G401 (cell line): Measurements from ENCODE around the gene COMMD9. TPM values are rescaled to one million over a fixed set of nuclear protein-coding genes. Genes with fewer than 3 reads are reported as not detected.
A peak's percentile ranks its signal among the peaks of the same experiment; 100 is the strongest.
"Not testable (repeated sequence)": the region's sequence is repeated elsewhere in the genome, so short reads cannot be mapped to it uniquely, and the experiment has no call there.

Experiments used
- DNase-seq: peaks from one replicate; pipeline ENCODE4 v3.0.0-alpha.2; 2015; ENCODE audit warnings: low spot score
- in situ Hi-C: cut with HindIII; loops from 2 replicates; pipeline ENCODE4 v1.10.0; 2016; ENCODE audit warnings: low sequenced_read_pairs, mixed read lengths
- total RNA-seq: library from RNA; depleted of rRNA; stranded (reverse); fragments of >200 nt; shearing (Covaris generic); gene quantifications from 2 replicates; pipeline ENCODE4 v1.2.3, GENCODE V29; 2014; rRNA removed

The COMMD9 gene
- total RNA-seq: 85.4 and 112 TPM in 2 replicates

- in situ Hi-C loops: no loop called here
- peak; percentile 96 for DNase-seq
Measured at GRCh38 chr11:36289226-36289852, at the start of gene COMMD9. TSS of gene COMMD9 (minus strand) at chr11:36289424. CDS start at chr11:36289412, 12 bp downstream.

DNA sequence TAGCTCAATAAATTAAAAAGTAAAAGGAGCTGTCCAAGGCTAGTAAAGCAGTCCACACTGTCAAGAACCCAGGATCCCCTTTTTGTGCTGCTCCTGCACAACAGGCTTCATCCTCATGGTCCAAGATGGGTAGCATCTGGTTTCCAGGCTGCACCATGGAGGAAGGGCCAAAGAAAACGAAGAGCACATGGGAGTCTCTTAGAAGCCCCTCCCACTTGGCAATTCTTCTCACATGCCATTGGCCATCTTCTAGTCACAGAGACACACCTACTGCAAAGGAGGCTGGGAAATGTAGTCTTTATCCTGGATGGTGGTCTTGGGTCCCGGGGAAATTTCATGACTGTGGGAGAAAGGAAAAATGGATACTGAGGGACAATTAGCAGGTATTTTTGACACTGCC is 44.7 kb upstream of the COMMD9 start:
- in situ Hi-C loops: no loop called here
- peak; percentile 8 for DNase-seq

DNA sequence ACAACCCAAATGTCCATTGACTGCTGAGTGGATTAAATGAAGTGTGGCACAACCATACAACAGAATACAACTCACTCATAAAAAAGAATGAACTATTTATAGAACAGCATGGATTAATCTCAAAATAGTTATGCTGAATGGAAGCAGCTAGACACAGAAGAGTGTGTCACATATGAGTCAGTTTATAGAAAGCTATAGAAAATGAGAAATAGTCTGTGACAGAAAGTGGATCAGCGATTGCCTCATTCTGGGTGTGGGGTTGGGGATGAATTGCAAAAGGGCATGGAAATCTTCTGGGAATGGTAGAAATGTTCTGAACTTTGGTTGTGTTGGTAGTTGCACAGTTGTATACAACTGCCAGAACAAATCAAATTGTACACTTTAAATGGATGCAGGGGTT is 44.2 kb upstream of the COMMD9 start:
- in situ Hi-C loops: no loop called here
- no peak for DNase-seq

DNA sequence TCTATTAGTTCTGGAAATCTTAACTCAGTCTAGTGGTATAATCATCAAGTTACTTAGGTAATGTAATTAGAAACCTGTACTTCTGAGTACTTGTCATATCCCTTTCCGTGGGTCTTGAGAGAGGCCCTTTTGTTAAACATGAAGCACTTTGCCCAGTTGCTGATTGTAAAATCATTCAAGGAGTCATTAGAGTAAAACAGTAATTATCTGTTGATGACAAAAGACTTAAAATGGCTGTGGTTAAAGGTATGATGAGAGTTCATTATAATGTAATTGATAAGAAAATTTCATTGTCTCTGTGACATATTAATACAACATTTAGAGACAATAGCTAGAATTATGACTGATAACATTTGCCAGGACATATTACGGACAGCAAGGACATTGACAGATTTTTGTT is 41.2 kb upstream of the COMMD9 start:
- in situ Hi-C loops: no loop called here
- no peak for DNase-seq

DNA sequence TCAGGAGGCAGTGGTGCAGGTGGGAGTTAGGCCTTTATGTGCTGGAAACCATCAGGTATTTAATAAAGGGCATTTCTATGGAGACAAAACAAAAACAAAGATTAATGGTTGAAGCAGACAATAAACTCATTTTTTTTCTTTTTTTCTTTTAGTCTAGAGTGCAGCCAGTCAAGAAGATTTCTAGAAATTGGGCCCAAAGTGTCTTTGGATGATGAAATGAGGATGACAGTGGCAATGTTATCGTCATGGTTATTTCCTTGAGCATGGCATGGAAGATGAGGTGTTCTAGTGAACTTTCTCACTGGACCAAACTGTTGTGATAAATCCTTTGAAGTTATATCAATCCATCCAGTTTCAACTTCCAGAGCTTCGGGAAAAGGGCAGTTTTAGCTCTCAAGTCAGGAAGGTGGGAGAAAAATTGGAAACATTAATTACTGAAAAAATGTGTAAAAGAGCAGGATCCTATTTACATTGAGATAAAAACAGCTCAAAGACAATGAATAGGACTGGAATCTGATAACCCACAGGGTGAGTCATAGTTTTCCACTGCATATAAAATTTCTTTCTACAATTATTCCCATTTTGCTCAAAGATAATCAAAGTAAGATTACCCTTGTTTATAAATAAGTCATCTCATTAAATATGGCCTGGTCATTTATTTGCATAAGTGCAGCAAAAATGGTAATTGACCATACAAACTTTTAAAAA is 39.9 kb upstream of the COMMD9 start:
- no peak for DNase-seq

GRCh38 chr11:36326524-36327419 is 37.5 kb upstream of the COMMD9 start:
- DNase-seq: no peak
- in situ Hi-C loops: no loop called here

More for the DNA sequence above, 39.9 kb upstream of the COMMD9 start:
- in situ Hi-C loops: no loop called here

DNA sequence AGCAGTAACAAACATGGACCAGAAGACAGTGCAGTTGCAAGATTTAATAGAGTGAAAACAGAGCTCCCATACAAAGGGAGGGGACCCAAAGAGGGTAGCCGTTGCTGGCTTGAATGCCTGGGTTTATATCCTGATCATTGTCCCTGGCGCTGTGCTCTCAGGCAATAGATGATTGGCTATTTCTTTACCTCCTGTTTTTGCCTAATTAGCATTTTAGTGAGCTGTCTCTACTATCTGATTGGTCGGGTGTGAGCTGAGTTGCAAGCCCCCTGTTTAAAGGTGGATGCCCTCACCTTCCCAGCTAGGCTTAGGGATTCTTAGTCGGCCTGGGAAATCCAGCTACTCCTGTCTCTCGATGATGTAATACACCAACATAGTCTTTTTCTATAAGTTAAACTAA is 36.2 kb upstream of the COMMD9 start:
- in situ Hi-C loops: not testable (repeated sequence)

GRCh38 chr11:36324956-36325355 is 35.7 kb upstream of the COMMD9 start:
- DNase-seq, in situ Hi-C loops: not testable (repeated sequence)

More for the DNA sequence above, 36.2 kb upstream of the COMMD9 start:
- DNase-seq: not testable (repeated sequence)

GRCh38 chr11:36317992-36318391 is 28.8 kb upstream of the COMMD9 start:
- in situ Hi-C loops: no loop called here
- DNase-seq: no peak

- DNase-seq: no peak
- in situ Hi-C loops: no loop called here
Measured at GRCh38 chr11:36316049-36316448, 26.8 kb upstream of the COMMD9 start.

- no peak for DNase-seq
- in situ Hi-C loops: no loop called here
Measured at GRCh38 chr11:36314434-36314767, 25.2 kb upstream of the COMMD9 start.

GRCh38 chr11:36313750-36314433 is 24.7 kb upstream of the COMMD9 start:
- in situ Hi-C loops: no loop called here

DNA sequence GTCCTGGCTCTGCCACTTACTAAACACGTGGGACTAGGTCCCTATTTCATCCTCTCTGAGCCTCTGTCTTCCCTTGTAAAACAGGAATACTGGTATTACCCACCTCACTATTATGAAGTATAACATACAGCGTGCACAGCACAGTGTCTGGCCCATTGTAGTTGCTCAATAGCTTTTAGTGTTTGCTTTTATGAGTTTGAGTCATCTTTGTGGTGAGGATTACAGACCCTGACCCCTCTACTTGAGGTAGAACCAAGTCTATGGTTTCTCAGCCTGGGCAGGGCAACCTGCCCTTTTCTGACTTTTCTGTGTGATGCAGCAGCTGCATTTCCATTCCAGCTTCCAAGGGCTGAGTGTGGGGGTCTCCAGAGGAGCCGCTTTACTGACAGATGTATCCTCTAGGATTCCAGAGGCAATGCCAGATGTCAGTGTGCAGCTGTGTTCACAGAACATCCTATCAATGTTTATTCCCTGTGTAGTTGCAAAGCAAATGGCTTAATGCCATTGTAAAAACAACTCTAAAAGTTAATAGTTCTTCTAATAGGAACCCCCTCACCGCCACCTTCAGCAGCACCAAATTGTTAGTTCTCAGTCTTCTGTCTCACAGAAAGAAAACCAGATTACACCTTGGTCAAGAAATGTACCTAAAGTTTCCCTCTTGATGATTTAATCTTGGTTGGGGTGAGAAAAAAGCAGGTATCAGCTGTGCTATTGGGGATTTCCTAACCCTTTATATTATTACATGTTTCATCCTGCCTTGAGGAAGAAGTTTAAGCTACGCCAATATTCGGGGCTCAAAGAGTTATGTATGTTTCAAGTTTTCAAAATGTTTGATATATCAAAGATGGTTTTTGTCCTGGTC is 23.6 kb upstream of the COMMD9 start:
- DNase-seq: no peak
- in situ Hi-C loops: no loop called here

More at GRCh38 chr11:36313750-36314433, 24.7 kb upstream of the COMMD9 start:
- DNase-seq: no peak

- in situ Hi-C loops: no loop called here
Measured at GRCh38 chr11:36311926-36312595, 22.8 kb upstream of the COMMD9 start.

GRCh38 chr11:36309779-36310178 is 20.6 kb upstream of the COMMD9 start:
- in situ Hi-C loops: no loop called here
- no peak for DNase-seq

More at GRCh38 chr11:36311926-36312595, 22.8 kb upstream of the COMMD9 start:
- no peak for DNase-seq

GRCh38 chr11:36308577-36308976 is 19.4 kb upstream of the COMMD9 start:
- no peak for DNase-seq
- in situ Hi-C loops: no loop called here

GRCh38 chr11:36306888-36307287 is 17.7 kb upstream of the COMMD9 start:
- DNase-seq: no peak
- in situ Hi-C loops: no loop called here

DNA sequence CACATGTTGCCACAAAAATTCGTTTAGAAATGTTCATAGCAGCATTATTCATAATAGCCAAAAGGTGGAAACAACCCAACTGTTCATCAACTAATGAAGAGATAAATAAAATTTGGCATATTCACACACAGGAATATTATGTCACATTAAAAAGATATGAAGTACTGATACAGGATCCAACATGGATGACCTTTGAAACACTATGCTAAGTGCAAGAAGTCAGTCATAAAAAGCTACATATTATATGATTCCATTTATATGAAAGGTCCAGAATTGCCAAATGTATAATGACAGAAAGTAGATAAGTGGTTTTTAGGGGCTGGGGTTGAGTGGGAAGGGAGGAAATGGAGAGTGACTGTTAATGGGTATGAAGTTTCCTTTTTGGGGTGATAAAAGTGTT is 15.8 kb upstream of the COMMD9 start:
- in situ Hi-C loops: no loop called here
- DNase-seq: no peak
